ENCODE measurements around the gene DNAJC15. TPM values are rescaled to one million over a fixed set of nuclear protein-coding genes. Genes with fewer than 3 reads are reported as not detected.
A peak's percentile ranks its signal among the peaks of the same experiment; 100 is the strongest.

Gene DNAJC15
- total and polyA plus RNA-seq, 2 donors (not counting 1 experiment from before 2014, with no cell fraction given) = 18.5 to 34.6 TPM

- Histone ChIP-seq H3K9me3 (ENCODE audit: control insufficient read depth, insufficient read depth, low read depth, low read length) (no peaks in the 10 kb centered on the region), H3K27me3 (ENCODE audit: control insufficient read depth, insufficient read depth, low read length) (no peaks in the 10 kb centered on the region), H2AFZ (ENCODE audit: low read length) (no peak overlapping the region)
Measured at GRCh38 chr13:43002021-43002420, 21.4 kb upstream of the DNAJC15 start.

GRCh38 chr13:43003010-43003409 lies 20.4 kb upstream of the DNAJC15 start:
- no peaks in the 10 kb centered on the region for H3K36me3 ChIP-seq (ENCODE audit: control insufficient read depth, insufficient read depth, low read length)
- H3K4me3 ChIP-seq (replicated peaks in 1 of 4; ENCODE audit: control extremely low read depth in 1 of 4, insufficient read depth in 1 of 4, low read depth in 3 of 4, low read length in 4 of 4) = no peak overlapping the region
- H3K9ac ChIP-seq (ENCODE audit: insufficient read depth, low read length) = no peak overlapping the region
- H3K4me2 ChIP-seq (ENCODE audit: extremely low read depth, insufficient read depth, low read length) = no peak overlapping the region
- no peaks in the 10 kb centered on the region for H3K27me3 ChIP-seq (ENCODE audit: control insufficient read depth, insufficient read depth, low read length)
- H2AFZ ChIP-seq (ENCODE audit: low read length) = no peak overlapping the region
- H3K9me3 ChIP-seq (ENCODE audit: control insufficient read depth, insufficient read depth, low read depth, low read length) = no peaks in the 10 kb centered on the region
- H4K20me1 ChIP-seq (ENCODE audit: control insufficient read depth, extremely low read depth, insufficient read depth, low read length) = no peaks in the 10 kb centered on the region
- H3K4me1 ChIP-seq (ENCODE audit: control insufficient read depth, extremely low read depth, insufficient read depth, low read length) = no peaks in the 10 kb centered on the region
- TF ChIP-seq CTCF (conservative IDR thresholded peaks at IDR 0.05 in 1 of 2, IDR thresholded peaks at IDR 0.05 in 1 of 2; ENCODE audit: low read depth in 1 of 2, low read length in 2 of 2) = no peak
- no peak for TF ChIP-seq EZH2 (IDR thresholded peaks at IDR 0.05; ENCODE audit: low read length, missing control alignments)
- H3K79me2 ChIP-seq (ENCODE audit: control insufficient read depth, insufficient read depth, low read length) = no peaks in the 10 kb centered on the region
- H3K27ac ChIP-seq (ENCODE audit: insufficient read depth, low read length) = no peak overlapping the region
- DNase-seq (ENCODE audit: low read depth in 2 of 2) = peak in 1 of 2 donors; percentile 53

More at GRCh38 chr13:43002021-43002420, 21.4 kb upstream of the DNAJC15 start:
- TF ChIP-seq EZH2 (IDR thresholded peaks at IDR 0.05; ENCODE audit: low read length, missing control alignments) (no peak), CTCF (conservative IDR thresholded peaks at IDR 0.05 in 1 of 2, IDR thresholded peaks at IDR 0.05 in 1 of 2; ENCODE audit: low read depth in 1 of 2, low read length in 2 of 2) (no peak)
- no peaks in the 10 kb centered on the region for H3K79me2 ChIP-seq (ENCODE audit: control insufficient read depth, insufficient read depth, low read length)
- H3K36me3 ChIP-seq (ENCODE audit: control insufficient read depth, insufficient read depth, low read length) = no peaks in the 10 kb centered on the region
- H3K4me1 ChIP-seq (ENCODE audit: control insufficient read depth, extremely low read depth, insufficient read depth, low read length) = peaks cover 5% of the 10 kb centered on the region
- H3K4me2 ChIP-seq (ENCODE audit: extremely low read depth, insufficient read depth, low read length) = no peak overlapping the region
- no peak for DNase-seq (ENCODE audit: low read depth in 2 of 2)
- no peak overlapping the region for H3K27ac ChIP-seq (ENCODE audit: insufficient read depth, low read length)
- no peak overlapping the region for H3K4me3 ChIP-seq (replicated peaks in 1 of 4; ENCODE audit: control extremely low read depth in 1 of 4, insufficient read depth in 1 of 4, low read depth in 3 of 4, low read length in 4 of 4)
- H3K9ac ChIP-seq (ENCODE audit: insufficient read depth, low read length) = no peak overlapping the region
- no peaks in the 10 kb centered on the region for H4K20me1 ChIP-seq (ENCODE audit: control insufficient read depth, extremely low read depth, insufficient read depth, low read length)

- H3K9me3 ChIP-seq (ENCODE audit: control insufficient read depth, insufficient read depth, low read depth, low read length) = no peaks in the 10 kb centered on the region
- TF ChIP-seq EZH2 (IDR thresholded peaks at IDR 0.05; ENCODE audit: low read length, missing control alignments) (no peak), CTCF (conservative IDR thresholded peaks at IDR 0.05 in 1 of 2, IDR thresholded peaks at IDR 0.05 in 1 of 2; ENCODE audit: low read depth in 1 of 2, low read length in 2 of 2) (no peak)
- no peak overlapping the region for H3K4me2 ChIP-seq (ENCODE audit: extremely low read depth, insufficient read depth, low read length)
- no peak overlapping the region for H3K27ac ChIP-seq (ENCODE audit: insufficient read depth, low read length)
- DNase-seq (ENCODE audit: low read depth in 2 of 2) = no peak
- no peak overlapping the region for H3K9ac ChIP-seq (ENCODE audit: insufficient read depth, low read length)
- H2AFZ ChIP-seq (ENCODE audit: low read length) = no peak overlapping the region
- no peaks in the 10 kb centered on the region for H3K27me3 ChIP-seq (ENCODE audit: control insufficient read depth, insufficient read depth, low read length)
- H3K4me3 ChIP-seq (replicated peaks in 1 of 4; ENCODE audit: control extremely low read depth in 1 of 4, insufficient read depth in 1 of 4, low read depth in 3 of 4, low read length in 4 of 4) = no peak overlapping the region
- no peaks in the 10 kb centered on the region for H3K36me3 ChIP-seq (ENCODE audit: control insufficient read depth, insufficient read depth, low read length)
- H3K4me1 ChIP-seq (ENCODE audit: control insufficient read depth, extremely low read depth, insufficient read depth, low read length) = no peaks in the 10 kb centered on the region
- H4K20me1 ChIP-seq (ENCODE audit: control insufficient read depth, extremely low read depth, insufficient read depth, low read length) = no peaks in the 10 kb centered on the region
- H3K79me2 ChIP-seq (ENCODE audit: control insufficient read depth, insufficient read depth, low read length) = no peaks in the 10 kb centered on the region
Measured at GRCh38 chr13:43003729-43004128, 19.7 kb upstream of the DNAJC15 start.

Data from fibroblast of lung (primary cell).